Gastrocnemius medialis (tissue), 4 donors: ENCODE results near the gene ZNF329.

Experiments
- CTCF ChIP-seq, 5 experiments: fragments of 450-650 bp in 3 of 5; fragments of 200-600 bp in 2 of 5; sonication (generic) in 2 of 5; IDR thresholded peaks in 4 of 5; conservative IDR thresholded peaks in 1 of 5; 1 replicate in 4 of 5; 2 replicates in 1 of 5; pipeline ENCODE4 v1.5.1; 2016 to 2019; ENCODE audit warnings: antibody characterized with exemption in 5 of 5, mild to moderate bottlenecking in 3 of 5, moderate library complexity in 3 of 5
- POLR2A ChIP-seq, 2 donors: fragments of 450-650 bp; IDR thresholded peaks; one replicate each; pipeline ENCODE4 v1.6.1; 2017; ENCODE audit warnings: antibody characterized with exemption in 2 of 2, mild to moderate bottlenecking in 2 of 2, moderate library complexity in 2 of 2

- TF ChIP-seq CTCF (IDR thresholded peaks at IDR 0.05 in 4 of 5, conservative IDR thresholded peaks at IDR 0.05 in 1 of 5) (no peak), POLR2A (IDR thresholded peaks at IDR 0.05) (no peak)
Measured at GRCh38 chr19:58089846-58090245, 60.7 kb downstream of the ZNF329 start.
